HG03469 (cell line): ENCODE data around the gene RHCG.

ENCODE experiments used
- ATAC-seq: cut with Tn5 transposase; IDR thresholded peaks from one replicate; pipeline ENCODE4 v1.9.1; 2021; ENCODE audit warnings: mild to moderate bottlenecking, moderate library complexity, moderate number of reproducible peaks; ENCODE audit not compliant: unreplicated experiment

Gene RHCG

DNA sequence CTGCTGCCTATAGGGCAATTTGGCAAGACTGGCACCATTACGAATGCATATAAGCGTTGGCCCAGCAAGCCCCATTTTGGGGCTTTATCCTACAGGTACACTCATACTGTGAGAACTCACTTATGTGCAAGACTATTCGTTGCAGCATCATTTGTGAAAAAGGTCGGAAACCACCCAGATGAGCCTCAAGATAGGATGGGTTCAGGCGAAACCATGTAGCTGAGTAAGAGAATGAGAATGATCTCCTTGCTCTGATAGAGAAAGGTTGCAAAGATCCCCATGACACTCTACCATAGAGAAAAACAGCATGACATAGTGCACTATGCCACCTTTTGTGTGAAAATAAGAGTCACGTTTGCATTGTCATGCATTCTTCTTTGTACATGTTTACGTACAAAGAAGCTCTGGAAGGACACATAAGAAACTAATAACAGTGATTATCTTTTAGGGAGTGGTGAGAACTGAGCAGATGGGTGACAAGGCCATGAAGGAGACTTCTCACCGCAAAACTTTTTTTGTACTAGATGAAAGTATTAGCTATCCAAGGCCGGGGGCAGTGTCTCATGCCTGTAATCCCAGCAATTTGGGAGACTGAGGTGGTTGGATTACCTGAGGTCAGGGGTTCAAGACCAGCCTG lies 50.0 kb downstream of the RHCG start:
- no peak for ATAC-seq

DNA sequence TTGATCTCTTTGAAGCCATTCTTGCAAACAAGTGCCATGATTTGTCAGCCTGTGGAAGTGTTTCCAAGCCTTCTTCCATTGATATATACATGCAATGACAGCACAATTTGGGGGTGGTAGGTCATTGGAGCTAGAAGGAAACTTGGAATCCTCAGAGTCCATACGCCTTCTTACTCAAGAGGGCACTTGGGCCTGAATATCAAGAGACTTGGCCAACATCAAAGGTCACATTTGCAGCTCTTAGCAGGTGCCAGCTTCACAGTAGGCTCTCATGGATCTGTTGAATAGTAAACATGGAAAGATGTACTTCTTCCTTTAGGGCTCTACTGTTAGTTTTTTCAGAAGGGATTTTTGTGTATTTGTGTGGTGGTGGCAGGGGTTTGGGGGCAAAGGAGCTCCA lies 50.9 kb downstream of the RHCG start:
- ATAC-seq: no peak

DNA sequence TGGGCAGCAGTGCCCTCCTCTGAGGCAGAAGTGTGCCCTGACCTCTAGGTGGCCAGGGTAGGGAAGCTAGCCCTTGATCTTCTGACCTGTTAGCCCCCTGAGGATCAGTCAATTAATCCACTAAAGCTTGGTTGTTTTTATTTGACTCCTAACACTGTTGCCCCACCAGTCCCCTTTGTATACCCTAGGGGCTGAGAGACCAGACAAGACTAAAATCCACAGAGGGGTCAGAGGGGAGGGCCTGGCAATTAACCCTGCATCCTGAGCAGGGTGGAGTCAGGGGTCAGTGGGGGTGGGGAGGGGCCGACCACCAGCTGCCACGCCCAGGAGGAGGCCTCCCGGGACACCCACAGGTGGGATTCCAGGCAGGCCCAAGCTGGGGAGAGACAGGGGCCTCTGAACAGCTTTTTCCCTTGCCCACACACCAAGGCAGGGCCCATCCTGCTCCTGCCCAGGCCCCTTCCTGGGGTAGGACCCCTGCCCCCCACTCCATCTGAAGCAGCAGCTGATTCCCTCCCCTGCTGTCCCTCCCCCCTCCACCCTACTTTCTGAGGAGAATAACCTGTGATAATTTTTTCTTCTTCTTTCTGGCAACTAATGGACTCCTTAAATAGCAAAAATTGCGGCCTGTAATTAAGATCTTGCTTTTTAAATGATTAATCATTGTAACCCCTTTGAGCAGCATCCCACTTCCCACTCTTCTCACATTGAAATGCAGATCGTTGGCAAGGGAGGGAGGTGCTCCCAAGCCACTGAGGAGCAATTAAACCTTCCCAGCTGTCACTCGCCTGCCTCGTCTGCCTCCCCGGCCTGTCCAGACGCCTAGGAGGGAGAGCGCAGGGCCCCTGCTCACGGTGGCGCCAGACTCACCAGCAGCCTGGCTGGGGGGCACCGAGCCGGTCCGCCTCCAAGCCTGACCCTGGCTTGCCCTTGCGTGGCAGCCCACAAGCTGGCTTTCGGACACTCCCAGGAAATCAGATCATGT lies 51.9 kb downstream of the RHCG start:
- ATAC-seq: no peak

DNA sequence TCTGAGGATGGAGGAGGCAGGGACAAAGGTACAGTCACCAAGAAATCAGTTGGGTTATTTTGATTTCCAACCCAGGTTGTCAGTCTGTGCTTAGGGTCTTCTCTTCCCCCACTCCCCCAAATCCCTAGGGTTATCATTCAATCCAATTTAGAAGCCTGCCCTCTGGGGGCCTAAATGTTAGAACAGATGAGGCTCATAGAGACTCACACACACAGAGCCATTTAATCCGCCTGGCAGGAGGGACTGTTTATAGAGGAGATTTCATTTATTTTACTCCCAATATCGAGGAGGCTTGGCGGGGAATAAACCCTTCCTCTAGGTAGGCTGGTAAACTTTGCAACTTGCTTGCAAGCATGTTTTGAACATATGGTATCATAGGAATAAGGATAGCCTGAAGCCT lies 52.8 kb downstream of the RHCG start:
- no peak for ATAC-seq

DNA sequence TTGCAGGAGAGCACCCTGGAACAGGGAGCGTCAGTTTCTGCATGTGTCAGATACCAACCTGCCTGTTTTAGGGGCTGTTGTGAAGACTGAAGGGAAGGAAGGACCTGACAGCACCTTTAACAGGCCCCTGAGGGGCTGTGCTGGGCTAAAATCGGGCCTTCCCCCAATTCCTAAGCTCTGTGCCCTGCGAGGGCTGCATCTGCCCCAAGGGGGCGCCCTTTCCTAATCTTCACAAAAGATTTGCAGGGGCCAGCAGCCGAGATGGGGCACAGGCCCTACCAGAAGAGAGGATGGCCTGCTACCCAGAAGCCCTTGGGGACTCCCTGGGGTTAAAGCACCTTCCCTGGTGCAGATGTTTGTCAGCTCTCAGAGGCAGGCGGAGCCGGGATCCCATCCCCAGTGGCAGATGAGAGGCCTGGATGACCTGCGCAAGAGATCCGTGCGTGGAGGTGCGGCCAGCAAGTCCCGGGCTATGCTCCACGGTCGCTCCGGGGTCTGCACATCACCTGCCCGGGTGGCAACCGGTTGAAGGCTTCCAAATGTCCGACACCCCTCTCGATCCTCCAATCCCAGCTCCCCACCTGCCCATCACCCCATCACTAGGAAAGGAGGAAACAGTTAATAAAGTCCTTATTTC lies 53.6 kb downstream of the RHCG start:
- no peak for ATAC-seq

DNA sequence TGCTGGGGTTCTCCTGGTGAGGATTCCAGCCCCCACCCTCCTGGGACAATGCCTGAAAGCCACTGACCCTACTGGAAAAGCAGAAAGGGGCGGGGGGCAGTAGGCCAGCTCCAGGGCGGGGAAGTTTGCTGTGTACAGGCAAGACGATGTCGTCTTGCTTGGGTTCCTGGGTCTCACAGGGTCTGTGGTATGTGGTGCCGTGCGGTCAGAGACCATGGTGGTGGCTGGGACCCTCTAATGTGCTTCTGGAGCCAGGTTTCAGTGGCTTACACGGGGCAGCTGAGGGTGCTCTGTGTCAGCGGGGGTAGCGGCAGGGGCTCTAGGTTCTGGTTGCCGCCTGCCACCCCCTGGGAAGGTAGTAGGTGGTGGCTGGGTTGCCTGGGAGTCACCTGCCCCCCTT lies 54.2 kb downstream of the RHCG start:
- ATAC-seq: no peak

DNA sequence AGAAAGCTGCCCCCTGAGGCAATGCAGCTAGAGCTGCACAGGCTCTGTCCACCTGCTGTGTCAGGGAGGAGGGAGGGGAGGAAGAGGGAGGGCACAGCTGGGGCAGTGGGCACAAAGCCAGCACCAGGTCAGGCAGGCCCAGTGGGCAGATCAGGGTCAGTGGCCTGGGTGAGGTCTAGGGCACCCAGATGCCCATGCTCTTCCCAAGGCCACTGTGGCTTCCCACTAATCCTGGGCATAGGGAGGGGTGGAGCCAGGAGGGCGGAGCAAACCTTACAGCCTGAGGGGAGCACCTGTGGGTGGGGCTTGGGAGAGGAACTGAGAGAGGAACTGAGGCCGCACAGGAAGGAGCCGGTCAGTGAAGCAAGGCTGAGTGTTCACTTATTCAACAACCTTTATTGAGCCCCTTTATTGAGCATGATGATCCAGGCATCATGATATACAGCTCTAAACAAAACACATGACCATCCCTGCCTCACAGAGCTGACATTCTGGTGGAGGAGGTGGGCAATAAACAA lies 55.0 kb downstream of the RHCG start:
- ATAC-seq: peak; percentile 89

DNA sequence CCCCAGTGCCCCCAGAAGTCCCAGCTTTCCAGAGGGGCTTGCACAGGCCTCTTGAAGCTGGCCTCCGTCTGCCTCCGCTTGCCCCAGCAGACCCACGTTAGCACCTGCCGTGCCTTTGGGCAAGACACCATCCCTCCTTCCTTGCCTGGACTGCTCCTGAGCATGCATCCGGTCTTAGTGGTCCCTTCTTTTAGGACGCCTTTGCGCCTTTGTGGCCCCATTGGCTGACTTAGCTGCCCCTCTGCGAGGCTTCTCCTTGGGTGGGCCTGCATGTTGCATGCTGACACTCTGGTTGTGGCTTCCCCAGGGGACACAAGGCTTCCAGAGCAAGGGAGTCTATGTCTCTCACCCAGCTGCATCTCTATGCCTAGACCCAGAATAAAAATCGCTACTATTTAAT lies 56.6 kb downstream of the RHCG start:
- ATAC-seq: no peak

DNA sequence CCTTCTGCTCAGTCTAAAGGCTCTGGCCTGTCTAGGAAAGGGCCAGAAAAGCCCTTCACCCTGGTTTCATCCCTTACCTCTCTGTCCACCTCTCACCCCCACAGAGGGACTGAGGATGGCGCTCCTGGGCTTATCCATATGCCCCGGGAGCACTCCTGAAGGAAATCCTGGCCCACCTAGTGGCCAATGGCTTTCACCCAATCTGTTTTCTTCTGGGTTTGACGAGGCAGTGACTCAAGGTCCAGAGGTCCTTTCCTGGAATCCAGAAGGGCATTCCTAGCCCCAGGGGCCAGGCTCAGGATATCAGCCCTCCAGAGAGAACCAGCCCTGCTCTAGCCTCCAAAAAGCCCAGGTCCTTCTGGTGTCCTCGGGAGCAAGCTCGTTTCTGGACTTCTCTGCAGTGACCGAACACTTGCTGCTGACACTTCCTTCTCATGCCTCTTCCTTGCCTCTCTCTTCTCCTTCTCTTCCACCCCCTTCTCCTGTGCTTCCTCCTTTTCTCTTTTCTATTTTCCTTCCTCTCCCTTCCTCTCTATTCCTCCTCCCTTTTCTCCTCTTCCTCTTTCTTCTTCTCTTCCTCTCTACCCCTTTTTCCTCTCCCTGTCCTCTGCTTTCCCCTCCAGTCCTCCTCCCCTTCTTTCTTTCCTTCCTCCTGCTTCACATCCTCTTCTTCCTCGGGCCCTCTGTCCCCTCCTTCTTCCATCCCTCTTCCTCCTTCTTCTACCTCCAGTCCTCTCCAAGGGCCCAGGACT lies 59.6 kb downstream of the RHCG start:
- ATAC-seq: no peak

DNA sequence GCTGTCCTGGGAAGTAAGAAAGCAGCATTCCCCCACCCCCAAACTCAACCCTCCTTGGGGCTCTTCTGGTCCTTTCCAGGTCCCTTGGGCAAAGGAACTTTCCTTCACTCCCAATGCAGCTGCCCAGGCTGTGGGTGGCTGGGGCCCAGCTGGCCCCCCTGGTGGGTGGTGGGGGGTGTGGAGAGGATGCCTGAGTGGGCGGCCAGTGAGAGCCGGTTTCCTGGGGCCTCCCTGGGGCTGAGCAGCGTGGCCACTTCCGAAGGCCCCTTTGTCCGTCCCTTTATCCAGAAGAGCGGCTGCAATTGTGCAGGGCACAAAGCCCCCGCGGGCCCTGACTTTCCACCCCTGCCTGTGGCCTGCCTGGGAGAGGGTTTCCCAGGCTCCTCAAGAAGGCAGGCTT lies 61.0 kb downstream of the RHCG start:
- no peak for ATAC-seq

DNA sequence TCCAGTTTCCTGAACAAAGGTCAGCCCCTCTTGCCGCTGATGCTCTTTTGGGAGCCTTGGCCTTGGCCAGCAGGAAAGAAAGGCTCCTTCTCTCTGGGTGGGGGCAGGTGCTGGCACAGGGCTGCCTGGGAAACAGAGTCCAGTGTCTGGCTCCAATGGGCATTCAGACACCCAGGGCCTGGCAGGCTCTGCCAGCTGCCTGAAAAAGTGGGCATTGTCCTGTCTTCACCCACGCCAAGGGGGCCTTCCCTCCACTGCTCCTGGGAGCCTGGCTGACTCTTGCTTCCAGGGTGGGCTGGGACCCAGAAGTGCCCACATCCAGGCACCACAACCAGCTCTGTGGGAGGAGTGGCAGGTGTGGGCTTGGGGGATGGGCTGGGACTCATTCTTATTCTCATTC lies 62.7 kb downstream of the RHCG start:
- ATAC-seq: no peak

DNA sequence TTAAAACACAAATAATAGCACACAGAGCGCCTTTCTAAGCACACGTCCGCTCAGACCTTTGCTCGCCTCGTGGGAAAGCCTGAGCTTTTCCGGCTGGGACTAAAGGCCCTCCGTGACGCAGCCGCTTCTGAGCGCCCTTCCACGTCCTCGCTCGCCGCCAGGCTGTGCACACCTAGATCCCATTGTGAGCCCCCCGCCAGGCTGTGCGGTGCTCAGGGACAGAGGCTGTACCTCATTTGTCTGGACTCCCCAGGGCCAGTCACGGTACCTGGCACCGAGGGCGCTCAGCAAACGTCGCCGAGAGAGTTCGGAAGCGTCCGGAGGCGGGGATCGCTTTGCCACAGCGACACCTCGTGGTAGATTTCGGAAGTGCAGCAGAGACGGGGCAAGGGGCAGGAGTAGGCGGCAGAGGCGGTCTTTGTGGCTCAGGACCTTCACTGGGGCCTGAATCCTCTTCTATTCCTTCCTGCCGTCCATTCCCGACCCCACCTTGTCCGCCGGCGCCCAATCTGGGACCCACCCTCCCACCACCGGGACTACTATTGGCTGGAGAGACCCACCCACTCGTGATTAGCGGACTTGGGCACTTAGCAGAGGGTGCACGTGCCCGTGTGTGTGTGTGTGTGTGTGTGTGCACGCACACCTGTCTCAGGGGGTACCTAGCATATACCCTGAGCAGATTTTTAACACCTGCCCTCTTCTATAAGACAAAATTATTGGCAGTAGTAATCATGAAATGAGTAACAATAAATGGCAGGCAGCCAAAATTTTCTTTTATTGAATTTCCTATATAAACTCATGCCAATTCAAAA lies 65.6 kb downstream of the RHCG start:
- peak; percentile 54 for ATAC-seq

DNA sequence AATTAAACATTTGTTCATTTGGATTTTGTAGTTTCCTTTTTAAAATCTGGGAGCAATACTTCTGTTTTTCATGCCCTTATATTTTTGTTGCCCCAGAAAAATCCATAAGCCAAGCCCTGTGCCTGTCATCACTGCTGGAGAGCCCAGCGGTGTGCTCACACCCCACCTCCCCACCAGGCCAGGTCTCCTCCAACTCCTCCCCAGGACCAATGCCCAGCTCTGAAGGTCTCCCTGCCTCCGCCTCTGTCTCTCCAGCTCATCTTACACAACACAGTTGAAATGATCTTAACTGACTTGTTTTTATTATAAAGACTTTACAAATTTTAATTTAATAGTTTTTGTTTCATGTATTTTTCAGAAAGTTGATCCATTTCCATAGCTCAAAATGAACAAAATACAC lies 66.4 kb downstream of the RHCG start:
- no peak for ATAC-seq

DNA sequence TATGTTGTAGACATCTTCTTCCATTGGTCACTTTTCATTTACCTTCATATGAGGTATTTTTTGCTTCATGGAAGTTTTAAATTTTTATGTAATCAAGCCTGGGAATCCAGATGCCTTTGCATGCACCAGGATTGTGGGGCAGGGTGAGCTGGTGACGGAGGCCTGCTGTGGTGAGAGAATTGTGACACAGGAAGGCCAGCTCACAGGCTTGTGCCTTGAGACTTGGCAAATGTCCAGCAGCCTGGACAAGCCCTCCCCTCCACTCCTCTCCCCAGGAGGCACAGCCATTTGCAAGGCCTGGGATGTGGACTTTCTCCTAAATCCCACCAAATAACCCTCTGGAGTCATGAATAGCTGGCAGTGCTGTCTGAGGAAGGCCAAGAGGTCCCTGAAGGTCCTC lies 67.4 kb downstream of the RHCG start:
- no peak for ATAC-seq

DNA sequence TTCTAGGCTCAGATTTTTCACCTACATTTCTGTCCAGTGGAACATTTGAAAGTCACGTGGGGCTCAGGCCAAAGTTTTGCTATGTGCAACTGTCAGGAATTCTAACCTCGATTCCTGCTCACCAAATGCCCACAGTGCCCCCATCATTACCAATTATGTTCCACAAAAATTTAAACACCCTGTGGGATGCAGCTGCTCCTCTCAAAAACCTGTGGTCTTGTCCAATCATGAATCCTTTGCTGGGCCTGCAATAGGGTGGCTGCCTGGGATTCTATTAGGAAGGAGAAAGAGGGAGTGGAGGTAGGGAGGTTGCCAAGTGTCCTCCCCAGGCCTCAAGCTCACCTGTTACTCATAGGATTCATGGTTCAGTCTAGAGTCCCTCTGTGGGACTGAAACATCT lies 68.1 kb downstream of the RHCG start:
- no peak for ATAC-seq

DNA sequence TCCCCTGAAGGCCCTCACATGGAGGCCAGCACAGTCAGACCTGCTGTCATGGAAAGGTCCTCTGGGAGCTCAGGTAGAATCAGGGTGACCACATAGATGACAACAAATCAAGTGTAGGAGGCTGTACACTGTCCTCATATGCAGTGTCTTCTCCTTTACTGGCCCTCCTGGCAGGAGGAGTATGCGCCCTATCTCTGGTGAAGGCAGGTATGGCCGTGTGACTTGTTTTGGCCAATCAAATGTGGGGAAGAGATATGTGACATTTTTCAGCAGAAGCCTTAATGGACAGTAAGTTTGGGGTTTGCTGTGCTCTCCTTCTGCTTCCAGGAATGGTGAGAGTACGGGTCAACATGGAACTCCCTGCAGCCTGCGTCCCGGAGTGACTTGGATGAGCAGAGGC lies 69.9 kb downstream of the RHCG start:
- no peak for ATAC-seq

DNA sequence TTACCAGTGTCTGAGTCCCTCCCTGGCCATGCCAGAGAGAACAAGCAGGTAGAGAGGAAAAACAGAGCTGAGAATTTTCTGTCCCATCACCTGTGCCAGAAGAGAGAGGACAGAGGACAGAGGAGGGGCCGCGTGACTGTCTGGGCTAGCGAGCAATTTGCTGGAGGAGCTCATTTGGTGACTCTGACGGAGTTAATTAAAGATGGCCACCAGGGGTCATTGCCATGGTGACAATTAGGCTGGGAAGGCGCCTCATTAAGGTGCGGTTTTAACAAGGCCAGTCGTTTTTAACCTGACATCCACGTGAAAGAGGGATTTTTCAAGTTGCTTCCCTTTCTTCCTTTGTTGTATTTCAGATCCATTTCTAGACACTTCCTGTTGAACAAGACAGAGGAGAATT lies 72.4 kb downstream of the RHCG start:
- ATAC-seq: no peak
